Fibroblast of mammary gland (primary cell): ENCODE results near the gene MAPK14.

Experiments used
- DNase-seq: peaks from one replicate; pipeline ENCODE4 v3.0.0-alpha.2; 2010; ENCODE audit warnings: low read depth
- H3K4me3 ChIP-seq: 2 replicates; pipeline ENCODE4 v1.5.1; 2011; ENCODE audit warnings: low read depth, mild to moderate bottlenecking, low read length, moderate library complexity; ENCODE audit not compliant: control insufficient read depth
- TF ChIP-seq, protein P1 (sequence below): conservative IDR thresholded peaks from 2 replicates; pipeline ENCODE4 v1.5.1; 2011; ENCODE audit warnings: low read depth, low read length, inconsistent platforms; ENCODE audit not compliant: control insufficient read depth, insufficient read depth

Gene MAPK14

DNA sequence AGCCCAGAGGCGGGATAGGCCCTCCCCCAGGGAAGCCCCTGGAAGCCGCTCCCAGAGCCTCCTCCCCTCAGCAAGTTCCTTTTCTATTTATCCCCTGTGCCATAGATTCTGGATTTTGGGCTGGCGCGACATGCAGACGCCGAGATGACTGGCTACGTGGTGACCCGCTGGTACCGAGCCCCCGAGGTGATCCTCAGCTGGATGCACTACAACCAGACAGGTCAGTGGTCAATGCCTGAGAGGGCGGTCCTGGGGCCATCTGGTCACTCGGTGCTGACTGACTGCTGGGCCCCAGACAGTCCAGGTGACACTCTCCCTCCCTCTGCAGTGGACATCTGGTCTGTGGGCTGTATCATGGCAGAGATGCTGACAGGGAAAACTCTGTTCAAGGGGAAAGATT is 108.9 kb downstream of the MAPK14 start:
- H3K4me3 ChIP-seq: no peak overlapping the region
- TF ChIP-seq, protein P1, sequence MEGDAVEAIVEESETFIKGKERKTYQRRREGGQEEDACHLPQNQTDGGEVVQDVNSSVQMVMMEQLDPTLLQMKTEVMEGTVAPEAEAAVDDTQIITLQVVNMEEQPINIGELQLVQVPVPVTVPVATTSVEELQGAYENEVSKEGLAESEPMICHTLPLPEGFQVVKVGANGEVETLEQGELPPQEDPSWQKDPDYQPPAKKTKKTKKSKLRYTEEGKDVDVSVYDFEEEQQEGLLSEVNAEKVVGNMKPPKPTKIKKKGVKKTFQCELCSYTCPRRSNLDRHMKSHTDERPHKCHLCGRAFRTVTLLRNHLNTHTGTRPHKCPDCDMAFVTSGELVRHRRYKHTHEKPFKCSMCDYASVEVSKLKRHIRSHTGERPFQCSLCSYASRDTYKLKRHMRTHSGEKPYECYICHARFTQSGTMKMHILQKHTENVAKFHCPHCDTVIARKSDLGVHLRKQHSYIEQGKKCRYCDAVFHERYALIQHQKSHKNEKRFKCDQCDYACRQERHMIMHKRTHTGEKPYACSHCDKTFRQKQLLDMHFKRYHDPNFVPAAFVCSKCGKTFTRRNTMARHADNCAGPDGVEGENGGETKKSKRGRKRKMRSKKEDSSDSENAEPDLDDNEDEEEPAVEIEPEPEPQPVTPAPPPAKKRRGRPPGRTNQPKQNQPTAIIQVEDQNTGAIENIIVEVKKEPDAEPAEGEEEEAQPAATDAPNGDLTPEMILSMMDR: no peak
- no peak for DNase-seq

DNA sequence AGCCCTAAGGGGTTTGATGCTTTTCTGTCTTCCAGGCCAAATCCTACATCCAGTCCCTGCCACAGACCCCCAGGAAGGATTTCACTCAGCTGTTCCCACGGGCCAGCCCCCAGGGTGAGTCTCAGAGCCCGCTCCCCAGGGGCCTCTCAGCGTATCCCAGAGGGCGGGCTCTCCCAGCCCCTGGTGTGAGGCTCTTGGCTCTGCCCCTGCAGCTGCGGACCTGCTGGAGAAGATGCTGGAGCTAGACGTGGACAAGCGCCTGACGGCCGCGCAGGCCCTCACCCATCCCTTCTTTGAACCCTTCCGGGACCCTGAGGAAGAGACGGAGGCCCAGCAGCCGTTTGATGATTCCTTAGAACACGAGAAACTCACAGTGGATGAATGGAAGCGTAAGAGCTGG is 111.1 kb downstream of the MAPK14 start:
- H3K4me3 ChIP-seq: no peak overlapping the region
- TF ChIP-seq, protein P1: no peak
- no peak for DNase-seq

DNA sequence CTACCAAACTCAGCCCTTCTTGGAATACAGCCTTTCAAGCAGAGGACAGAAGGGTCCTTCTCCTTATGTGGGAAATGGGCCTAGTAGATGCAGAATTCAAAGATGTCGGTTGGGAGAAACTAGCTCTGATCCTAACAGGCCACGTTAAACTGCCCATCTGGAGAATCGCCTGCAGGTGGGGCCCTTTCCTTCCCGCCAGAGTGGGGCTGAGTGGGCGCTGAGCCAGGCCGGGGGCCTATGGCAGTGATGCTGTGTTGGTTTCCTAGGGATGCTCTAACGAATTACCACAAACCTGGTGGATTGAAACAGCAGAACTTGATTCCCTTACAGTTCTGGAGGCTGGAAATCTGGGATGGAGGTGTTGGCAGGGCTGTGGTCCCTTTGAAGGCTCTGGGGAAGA is 111.8 kb downstream of the MAPK14 start:
- TF ChIP-seq, protein P1: peak; percentile 26
- DNase-seq: no peak
- no peak overlapping the region for H3K4me3 ChIP-seq

DNA sequence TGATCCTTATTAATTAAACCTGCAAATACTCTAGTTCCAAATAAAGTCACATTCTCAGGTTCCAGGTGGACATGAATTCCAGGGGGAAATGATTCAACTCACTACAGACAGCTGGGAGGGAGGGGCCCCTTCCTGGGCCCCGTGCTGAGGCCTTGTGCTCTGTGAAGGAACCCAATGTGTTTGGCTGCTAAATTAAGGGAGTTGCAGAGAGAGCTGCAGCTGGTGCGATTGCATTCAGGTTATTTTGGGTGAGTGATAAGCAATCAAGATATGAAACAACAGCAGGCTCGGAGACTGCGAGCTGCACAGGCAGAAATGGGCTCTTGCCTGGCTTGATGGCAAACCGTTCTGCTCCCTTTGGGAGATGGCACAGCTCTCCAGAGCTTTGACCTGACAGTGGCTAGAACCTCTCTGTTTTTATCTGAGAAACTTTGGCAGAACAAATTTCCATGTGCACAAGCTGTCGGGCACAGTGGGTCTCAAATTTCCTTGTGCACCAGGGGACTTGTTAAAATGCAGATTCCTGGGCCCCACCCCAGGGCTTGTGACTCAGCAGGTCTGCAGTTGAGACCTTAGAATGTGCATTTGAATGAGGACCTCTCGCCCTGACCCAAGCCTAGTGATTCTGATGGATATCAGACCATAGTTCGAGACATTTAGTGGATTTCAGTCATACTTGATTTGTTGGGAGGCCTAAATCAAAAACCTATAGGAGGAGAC is 112.5 kb downstream of the MAPK14 start:
- TF ChIP-seq, protein P1: no peak
- H3K4me3 ChIP-seq: no peak overlapping the region
- no peak for DNase-seq

DNA sequence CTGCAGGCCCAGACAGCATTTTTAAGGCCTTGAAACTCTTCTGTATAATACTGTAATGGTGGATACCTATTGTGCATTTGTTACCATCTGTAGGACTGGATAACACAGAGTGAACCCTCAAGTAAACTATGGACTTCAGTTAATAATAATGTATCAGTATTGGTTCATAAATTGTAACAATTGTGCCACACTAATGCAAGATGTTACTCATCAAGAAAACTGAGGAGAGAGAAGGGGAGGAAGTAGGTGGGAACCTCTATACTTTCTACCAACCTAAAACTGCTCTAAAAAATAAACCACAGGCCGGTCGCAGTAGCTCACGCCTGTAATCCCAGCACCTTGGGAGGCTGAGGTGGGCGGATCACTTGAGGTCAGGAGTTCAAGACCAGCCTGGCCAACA is 113.5 kb downstream of the MAPK14 start:
- TF ChIP-seq, protein P1: no peak
- DNase-seq: no peak
- H3K4me3 ChIP-seq: no peak overlapping the region

DNA sequence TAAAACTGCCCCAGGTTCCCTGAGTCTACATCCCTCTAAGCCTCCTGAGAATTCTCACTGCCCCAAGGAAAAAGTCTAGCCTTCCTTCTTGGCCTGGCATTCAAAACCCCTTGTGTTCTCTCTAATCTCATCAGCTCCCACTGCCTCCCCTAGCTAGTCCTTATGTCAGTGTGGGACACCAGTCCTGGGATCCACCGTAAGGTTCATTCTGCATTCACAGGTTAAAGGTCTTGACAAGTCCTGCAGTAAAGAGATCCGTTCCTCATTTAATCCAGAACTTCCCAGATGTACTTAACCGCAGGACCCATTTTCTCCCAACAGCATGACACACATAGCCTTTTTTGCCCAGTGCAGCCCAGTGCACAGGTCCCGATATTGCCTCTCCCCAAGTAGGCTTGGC is 114.4 kb downstream of the MAPK14 start:
- DNase-seq: no peak
- no peak overlapping the region for H3K4me3 ChIP-seq
- TF ChIP-seq, protein P1: no peak
